Endothelial cell of umbilical vein (primary cell): ENCODE measurements around the gene RPL3. TPM values are rescaled to one million over a fixed set of nuclear protein-coding genes. Genes with fewer than 3 reads are reported as not detected.

Experiments
- BruUV-seq: library from RNA; stranded (reverse); fragments of 400-500 nt; replicated peaks from 2 replicates; lab custom pipeline; 2021; lab: Mats Ljungman, UMichigan
- CTCF ChIA-PET: fragments of 300-600, 350-600 bp; sonication (Branson Sonifier 250); formaldehyde crosslinking; loops from one replicate; lab custom pipeline; 2021; ENCODE audit warnings: antibody characterized with exemption, inconsistent platforms; lab: Charles Lee
- POLR2A ChIA-PET: fragments of 300-600, 350-600 bp; sonication (Branson Sonifier 250); formaldehyde crosslinking; loops from one replicate; lab custom pipeline; 2021; ENCODE audit warnings: antibody characterized with exemption, inconsistent platforms; lab: Charles Lee
- DNase-seq: peaks from one replicate; pipeline ENCODE4 v3.0.0-alpha.2; 2011; ENCODE audit warnings: low read depth, low spot score
- FAIRE-seq: peaks from 2 replicates; lab custom pipeline; 2011; peaks lifted over from hg19 to GRCh38; lab: Jason Lieb, UNC
- H2AFZ ChIP-seq: 2 replicates; pipeline ENCODE4 v1.6.0; 2012; ENCODE audit warnings: low read depth, low read length, control low read depth, inconsistent platforms
- H3K27ac ChIP-seq: 2 replicates; pipeline ENCODE4 v1.5.1; 2011; ENCODE audit warnings: low read depth, mild to moderate bottlenecking, control low read depth, low read length, moderate library complexity; ENCODE audit not compliant: insufficient read depth
- H3K27me3 ChIP-seq, 2 experiments: 2 replicates each; pipeline versions ENCODE4 v1.6.0 to v1.6.1; 2011; ENCODE audit warnings: low read length in 2 of 2, mixed read lengths in 1 of 2; ENCODE audit not compliant: control insufficient read depth in 2 of 2, insufficient read depth in 2 of 2
- H3K36me3 ChIP-seq, 2 experiments: 2 replicates in 1 of 2; 3 replicates in 1 of 2; pipeline ENCODE4 v1.5.1; 2011; ENCODE audit warnings: low read length in 2 of 2, mild to moderate bottlenecking in 1 of 2, moderate library complexity in 1 of 2; ENCODE audit not compliant: control insufficient read depth in 2 of 2, insufficient read depth in 2 of 2; ENCODE audit errors: extremely low read depth in 1 of 2
- H3K4me1 ChIP-seq: 3 replicates; pipeline ENCODE4 v1.5.1; 2011; ENCODE audit warnings: mild to moderate bottlenecking, low read length; ENCODE audit not compliant: control insufficient read depth, insufficient read depth; ENCODE audit errors: extremely low read depth
- H3K4me2 ChIP-seq: 2 replicates; pipeline ENCODE4 v1.6.1; 2011; ENCODE audit warnings: low read length, control low read depth, mixed read lengths; ENCODE audit not compliant: insufficient read depth
- H3K4me3 ChIP-seq, 3 experiments: fragments of 200-600 bp in 1 of 3; sonication (generic), shearing (Covaris generic) in 1 of 3; replicated peaks in 1 of 3; 2 replicates each; pipeline ENCODE4 v1.5.1; 2011 to 2016; ENCODE audit warnings: control low read depth in 3 of 3, low read length in 3 of 3, mild to moderate bottlenecking in 2 of 3, inconsistent platforms in 1 of 3, low read depth in 1 of 3, moderate library complexity in 1 of 3; ENCODE audit not compliant: insufficient read depth in 1 of 3
- H3K79me2 ChIP-seq: 2 replicates; pipeline ENCODE4 v1.6.0; 2012; ENCODE audit warnings: low read length, inconsistent platforms; ENCODE audit not compliant: control insufficient read depth, insufficient read depth
- H3K9ac ChIP-seq: replicated peaks from 2 replicates; pipeline ENCODE3; 2011; ENCODE audit warnings: low read length, control low read depth; ENCODE audit not compliant: insufficient read depth; ENCODE audit errors: extremely low read depth
- H3K9me1 ChIP-seq: replicated peaks from 3 replicates; pipeline ENCODE4 v1.6.0; 2011; ENCODE audit warnings: mild to moderate bottlenecking, low read length; ENCODE audit not compliant: control insufficient read depth, insufficient read depth; ENCODE audit errors: extremely low read depth
- H3K9me3 ChIP-seq: replicated peaks from 2 replicates; pipeline ENCODE4 v1.5.1; 2012; ENCODE audit warnings: low read length, inconsistent platforms; ENCODE audit not compliant: control insufficient read depth, insufficient read depth
- H4K20me1 ChIP-seq: replicated peaks from 2 replicates; pipeline ENCODE3; 2011; ENCODE audit warnings: mild to moderate bottlenecking, low read length; ENCODE audit not compliant: control insufficient read depth, insufficient read depth; ENCODE audit errors: extremely low read depth
- CTCF ChIP-seq, 2 donors: IDR thresholded peaks; 1 replicate in 1 of 2; 2 replicates in 1 of 2; pipeline ENCODE4 v1.5.1; 2011; ENCODE audit warnings: low read length in 2 of 2, mild to moderate bottlenecking in 2 of 2, moderate library complexity in 2 of 2, control low read depth in 1 of 2, inconsistent platforms in 1 of 2, low read depth in 1 of 2; ENCODE audit not compliant: insufficient read depth in 1 of 2; ENCODE audit errors: extremely low read depth in 1 of 2
- FOS ChIP-seq: IDR thresholded peaks from 2 replicates; pipeline ENCODE4 v1.6.1; 2011; ENCODE audit warnings: mild to moderate bottlenecking, low read length, moderate library complexity, borderline replicate concordance; ENCODE audit not compliant: insufficient read depth
- JUN ChIP-seq: IDR thresholded peaks from 2 replicates; pipeline ENCODE4 v1.6.1; 2011; ENCODE audit warnings: borderline replicate concordance, low read depth; ENCODE audit not compliant: insufficient read length, insufficient read depth
- MAX ChIP-seq: IDR thresholded peaks from 2 replicates; pipeline ENCODE4 v1.6.1; 2011; ENCODE audit not compliant: insufficient read depth, insufficient read length
- POLR2AphosphoS5 ChIP-seq: IDR thresholded peaks from 2 replicates; pipeline ENCODE4 v1.6.1; 2012; ENCODE audit warnings: low read depth, mild to moderate bottlenecking, control low read depth, low read length, moderate library complexity; ENCODE audit not compliant: insufficient read depth
- dilution Hi-C: fragments of 300-500 bp; cut with MboI; formaldehyde crosslinking; loops from one replicate; pipeline ENCODE4 v1.15.0; 2019; ENCODE audit warnings: low sequenced_read_pairs; ENCODE audit not compliant: extremely low pct_ligation_motif_present
- intact Hi-C: fragments of 100-400 bp; cut with micrococcal nuclease; formaldehyde crosslinking; loops from one replicate; pipeline ENCODE4 v1.10.0; 2022
- polyA plus RNA-seq, 4 experiments: library from polyadenylated mRNA; depleted of rRNA in 3 of 4; stranded (reverse) in 3 of 4; unstranded in 1 of 4; fragments of >200 nt; gene quantifications; 2 replicates each; pipeline versions ENCODE4 v1.2.1 to v1.2.3, GENCODE V29; 2011 to 2012; ENCODE audit warnings: missing spikeins in 1 of 4
- total RNA-seq: library from RNA; stranded (reverse); gene quantifications from 2 replicates; pipeline ENCODE4 v1.2.3, GENCODE V29; 2021

Gene RPL3
- total and polyA plus RNA-seq, 2 donors (not counting 3 experiments of a cell fraction or from before 2014, with no cell fraction given) = 1,954 to 4,065 TPM

- Histone ChIP-seq H2AFZ (no peak overlapping the region), H3K4me1 (peaks cover 18% of the 10 kb centered on the region), H3K9ac (no peak overlapping the region), H3K4me2 (no peak overlapping the region), H3K27ac (no peak overlapping the region), H3K36me3 (no peaks in the 10 kb centered on the region), H3K9me1 (no peaks in the 10 kb centered on the region), H3K79me2 (no peaks in the 10 kb centered on the region), H3K9me3 (no peaks in the 10 kb centered on the region), H4K20me1 (no peaks in the 10 kb centered on the region), H3K27me3 (no peaks in the 10 kb centered on the region), H3K4me3 (no peak overlapping the region)
- TF ChIP-seq JUN (no peak), MAX (no peak), POLR2AphosphoS5 (no peak), FOS (no peak), CTCF (IDR thresholded peaks at IDR 0.05; ENCODE audit: extremely low read depth in 1 of 2, insufficient read depth in 1 of 2, low read depth in 1 of 2, low read length in 2 of 2) (no peak)
- FAIRE-seq = no peak
- ChIA-PET POLR2A (no interaction called here), CTCF (interaction anchor here (1.3 to 1.8 kb wide), 4 partner anchors 11 to 38 kb away, joined by 3 to 9 read pairs (median 4); no protein-coding TSS in a partner anchor)
- intact Hi-C loops (no loop called here), dilution Hi-C loops (no loop called here)
- DNase-seq = no peak
- no TSS peak for BruUV-seq
Observed at GRCh38 chr22:39268645-39269044, 50.8 kb downstream of the RPL3 start.
